ENCODE measurements around the gene CACNG4. TPM values are rescaled to one million over a fixed set of nuclear protein-coding genes. Genes with fewer than 3 reads are reported as not detected.

Gene CACNG4
- total RNA-seq: not detected

GRCh38 chr17:66963909-66964771 lies at the start of gene CACNG4:
CACNG4 (plus strand) TSS chr17:66964707; CDS start chr17:66964912, 205 bp downstream.
- Mint-ChIP-seq H3K27me3 (peaks cover 65% of the 10 kb centered on the region), H3K4me3 (peak within 1 kb of the TSS; percentile 30), H3K27ac (no peak within 1 kb of the TSS), H3K4me1 (peaks cover 9% of the 10 kb centered on the region), H3K36me3 (ENCODE audit: low read depth) (no peaks in the 10 kb centered on the region), H3K9me3 (no peaks in the 10 kb centered on the region)
- POLR2A ChIA-PET: no interaction called here
- CTCF ChIA-PET: no interaction called here
- DNase-seq: no peak

- Mint-ChIP-seq H3K4me3 (no peak overlapping the region), H3K9me3 (no peaks in the 10 kb centered on the region), H3K27me3 (peaks cover 14% of the 10 kb centered on the region), H3K36me3 (ENCODE audit: low read depth) (no peaks in the 10 kb centered on the region), H3K4me1 (no peaks in the 10 kb centered on the region), H3K27ac (no peak overlapping the region)
- ChIA-PET POLR2A (no interaction called here), CTCF (interaction anchor here (1.4 kb wide), 1 partner anchor 9 kb away, joined by 3 read pairs; no protein-coding TSS in a partner anchor)
- no peak for DNase-seq
Observed at GRCh38 chr17:66915204-66915611, 49.3 kb upstream of the CACNG4 start.

- no peaks in the 10 kb centered on the region for H3K9me3 Mint-ChIP-seq
- ChIA-PET CTCF (no interaction called here), POLR2A (no interaction called here)
- H3K4me3 Mint-ChIP-seq: no peak overlapping the region
- H3K27me3 Mint-ChIP-seq: peaks cover 18% of the 10 kb centered on the region
- no peaks in the 10 kb centered on the region for H3K4me1 Mint-ChIP-seq
- no peaks in the 10 kb centered on the region for H3K36me3 Mint-ChIP-seq (ENCODE audit: low read depth)
- no peak for DNase-seq
- H3K27ac Mint-ChIP-seq: no peak overlapping the region
Observed at GRCh38 chr17:66915792-66916191, 48.7 kb upstream of the CACNG4 start.

GRCh38 chr17:66916946-66917345 lies 47.6 kb upstream of the CACNG4 start:
- Mint-ChIP-seq H3K4me3 (no peak overlapping the region), H3K27ac (no peak overlapping the region), H3K36me3 (ENCODE audit: low read depth) (no peaks in the 10 kb centered on the region), H3K4me1 (no peaks in the 10 kb centered on the region), H3K9me3 (no peaks in the 10 kb centered on the region), H3K27me3 (peaks cover 20% of the 10 kb centered on the region)
- POLR2A ChIA-PET: no interaction called here
- CTCF ChIA-PET: interaction anchor here (0.6 kb wide), 1 partner anchor 63 kb away, joined by 3 read pairs; no protein-coding TSS in a partner anchor
- no peak for DNase-seq

- Mint-ChIP-seq H3K27ac (no peak overlapping the region), H3K4me3 (no peak overlapping the region), H3K36me3 (ENCODE audit: low read depth) (no peaks in the 10 kb centered on the region), H3K27me3 (peaks cover 21% of the 10 kb centered on the region), H3K4me1 (no peaks in the 10 kb centered on the region), H3K9me3 (no peaks in the 10 kb centered on the region)
- ChIA-PET POLR2A (no interaction called here), CTCF (no interaction called here)
- no peak for DNase-seq
Observed at GRCh38 chr17:66918896-66919295, 45.6 kb upstream of the CACNG4 start.

- Mint-ChIP-seq H3K4me1 (no peaks in the 10 kb centered on the region), H3K27me3 (peaks cover 27% of the 10 kb centered on the region), H3K27ac (no peak overlapping the region), H3K9me3 (no peaks in the 10 kb centered on the region), H3K36me3 (ENCODE audit: low read depth) (no peaks in the 10 kb centered on the region), H3K4me3 (no peak overlapping the region)
- no peak for DNase-seq
- ChIA-PET POLR2A (no interaction called here), CTCF (no interaction called here)
Observed at GRCh38 chr17:66920435-66920834, 44.1 kb upstream of the CACNG4 start.

- H3K9me3 Mint-ChIP-seq: no peaks in the 10 kb centered on the region
- CTCF ChIA-PET: interaction anchor here (1.0 kb wide), 1 partner anchor 9 kb away, joined by 3 read pairs; no protein-coding TSS in a partner anchor
- no peak overlapping the region for H3K4me3 Mint-ChIP-seq
- no peak overlapping the region for H3K27ac Mint-ChIP-seq
- no peak for DNase-seq
- H3K27me3 Mint-ChIP-seq: peaks cover 27% of the 10 kb centered on the region
- POLR2A ChIA-PET: no interaction called here
- no peaks in the 10 kb centered on the region for H3K4me1 Mint-ChIP-seq
- H3K36me3 Mint-ChIP-seq (ENCODE audit: low read depth): no peaks in the 10 kb centered on the region
Observed at GRCh38 chr17:66920950-66921349, 43.6 kb upstream of the CACNG4 start.

- no peak for DNase-seq
- ChIA-PET POLR2A (no interaction called here), CTCF (no interaction called here)
- Mint-ChIP-seq H3K4me1 (no peaks in the 10 kb centered on the region), H3K27me3 (peaks cover 42% of the 10 kb centered on the region), H3K36me3 (ENCODE audit: low read depth) (no peaks in the 10 kb centered on the region), H3K4me3 (no peak overlapping the region), H3K27ac (no peak overlapping the region), H3K9me3 (no peaks in the 10 kb centered on the region)
Observed at GRCh38 chr17:66923886-66924285, 40.6 kb upstream of the CACNG4 start.

- CTCF ChIA-PET: interaction anchor here (0.5 kb wide), 1 partner anchor 1066 kb away, joined by 5 read pairs; no protein-coding TSS in a partner anchor
- POLR2A ChIA-PET: no interaction called here
- no peak for DNase-seq
- H3K9me3 Mint-ChIP-seq: no peaks in the 10 kb centered on the region
- no peak overlapping the region for H3K4me3 Mint-ChIP-seq
- no peaks in the 10 kb centered on the region for H3K36me3 Mint-ChIP-seq (ENCODE audit: low read depth)
- H3K27me3 Mint-ChIP-seq: peaks cover 41% of the 10 kb centered on the region
- no peak overlapping the region for H3K27ac Mint-ChIP-seq
- H3K4me1 Mint-ChIP-seq: no peaks in the 10 kb centered on the region
Observed at GRCh38 chr17:66925811-66926500, 38.6 kb upstream of the CACNG4 start.

GRCh38 chr17:66928949-66929348 lies 35.6 kb upstream of the CACNG4 start:
- H3K36me3 Mint-ChIP-seq (ENCODE audit: low read depth): no peaks in the 10 kb centered on the region
- no peak overlapping the region for H3K4me3 Mint-ChIP-seq
- DNase-seq: no peak
- H3K27me3 Mint-ChIP-seq: peaks cover 32% of the 10 kb centered on the region
- H3K27ac Mint-ChIP-seq: no peak overlapping the region
- POLR2A ChIA-PET: no interaction called here
- no peaks in the 10 kb centered on the region for H3K4me1 Mint-ChIP-seq
- no peaks in the 10 kb centered on the region for H3K9me3 Mint-ChIP-seq
- CTCF ChIA-PET: no interaction called here

- CTCF ChIA-PET: interaction anchor here (0.7 kb wide), 1 partner anchor 8 kb away, joined by 3 read pairs; no protein-coding TSS in a partner anchor
- Mint-ChIP-seq H3K4me1 (no peaks in the 10 kb centered on the region), H3K27ac (no peak overlapping the region), H3K36me3 (ENCODE audit: low read depth) (no peaks in the 10 kb centered on the region), H3K4me3 (no peak overlapping the region), H3K27me3 (peaks cover 27% of the 10 kb centered on the region), H3K9me3 (no peaks in the 10 kb centered on the region)
- no peak for DNase-seq
- POLR2A ChIA-PET: no interaction called here
Observed at GRCh38 chr17:66929591-66929990, 34.9 kb upstream of the CACNG4 start.

GRCh38 chr17:66930933-66931332 lies 33.6 kb upstream of the CACNG4 start:
- ChIA-PET POLR2A (no interaction called here), CTCF (no interaction called here)
- Mint-ChIP-seq H3K36me3 (ENCODE audit: low read depth) (no peaks in the 10 kb centered on the region), H3K4me1 (no peaks in the 10 kb centered on the region), H3K27me3 (peaks cover 26% of the 10 kb centered on the region), H3K9me3 (no peaks in the 10 kb centered on the region), H3K27ac (no peak overlapping the region), H3K4me3 (no peak overlapping the region)
- no peak for DNase-seq

- DNase-seq: no peak
- POLR2A ChIA-PET: no interaction called here
- Mint-ChIP-seq H3K4me1 (no peaks in the 10 kb centered on the region), H3K36me3 (ENCODE audit: low read depth) (no peaks in the 10 kb centered on the region), H3K27me3 (peaks cover 16% of the 10 kb centered on the region), H3K27ac (no peak overlapping the region), H3K4me3 (no peak overlapping the region), H3K9me3 (no peaks in the 10 kb centered on the region)
- CTCF ChIA-PET: interaction anchor here (0.9 kb wide), 1 partner anchor 11 kb away, joined by 3 read pairs; no protein-coding TSS in a partner anchor
Observed at GRCh38 chr17:66932311-66932710, 32.2 kb upstream of the CACNG4 start.

All from activated CD4-positive, alpha-beta memory T cell treated with anti-CD3 and anti-CD28 coated beads, Interleukin-2, amount 10 ng/mL, durations not matched to agents 7 days and 5 days (primary cell).